Type B pancreatic cell (in vitro differentiated cells): ENCODE data around the gene JAZF1. TPM values are rescaled to one million over a fixed set of nuclear protein-coding genes. Genes with fewer than 3 reads are reported as not detected.
"Not testable (repeated sequence)": the region's sequence is repeated elsewhere in the genome, so short reads cannot be mapped to it uniquely, and the experiment has no call there.

ENCODE experiments used
- DNase-seq: peaks from one replicate; pipeline ENCODE4 v3.0.0; 2021; ENCODE audit warnings: mixed read lengths; ENCODE audit not compliant: unreplicated experiment; ENCODE audit errors: extremely low spot score
- H3K27ac Mint-ChIP-seq: 2 replicates; pipeline ENCODE4 v1.8.0; 2021; ENCODE audit warnings: mild to moderate bottlenecking, mixed read lengths
- H3K27me3 Mint-ChIP-seq: 2 replicates; pipeline ENCODE4 v1.8.0; 2021; ENCODE audit warnings: mixed read lengths
- H3K36me3 Mint-ChIP-seq: 2 replicates; pipeline ENCODE4 v1.8.0; 2021; ENCODE audit warnings: mixed read lengths
- H3K4me1 Mint-ChIP-seq: one replicate; pipeline ENCODE4 v1.8.0; 2021; ENCODE audit warnings: mixed read lengths; ENCODE audit not compliant: unreplicated experiment
- H3K4me3 Mint-ChIP-seq: 2 replicates; pipeline ENCODE4 v1.8.0; 2021; ENCODE audit warnings: mild to moderate bottlenecking, mixed read lengths
- H3K9me3 Mint-ChIP-seq: 2 replicates; pipeline ENCODE4 v1.8.0; 2021; ENCODE audit warnings: mixed read lengths
- CTCF ChIP-seq: fragments of 200-600 bp; sonication (generic); conservative IDR thresholded peaks from 2 replicates; pipeline ENCODE4 v1.5.0; 2021; ENCODE audit warnings: antibody characterized with exemption, mild to moderate bottlenecking
- total RNA-seq: library from RNA; stranded (reverse); gene quantifications from 2 replicates; pipeline ENCODE4 v1.2.1, GENCODE V29; 2021; ENCODE audit warnings: low replicate concordance

The JAZF1 gene
- total RNA-seq, 1 donor from 2014 or later: 4.9 TPM

- Mint-ChIP-seq H3K4me3 (no peak overlapping the region), H3K36me3 (no peaks in the 10 kb centered on the region), H3K27me3 (no peaks in the 10 kb centered on the region), H3K27ac (no peak overlapping the region), H3K4me1 (peaks cover 9% of the 10 kb centered on the region), H3K9me3 (no peaks in the 10 kb centered on the region)
- DNase-seq: no peak
- no peak for TF ChIP-seq CTCF
These were observed 313.5 kb downstream of the JAZF1 start for GRCh38 chr7:27866828-27867672.

- TF ChIP-seq CTCF: no peak
- Mint-ChIP-seq H3K36me3 (no peaks in the 10 kb centered on the region), H3K27ac (no peak overlapping the region), H3K4me1 (peaks cover 9% of the 10 kb centered on the region), H3K4me3 (no peak overlapping the region), H3K9me3 (no peaks in the 10 kb centered on the region), H3K27me3 (peaks cover 3% of the 10 kb centered on the region)
- no peak for DNase-seq
These were observed 314.3 kb downstream of the JAZF1 start for GRCh38 chr7:27866256-27866655.

- Mint-ChIP-seq H3K4me3 (no peak overlapping the region), H3K9me3 (no peaks in the 10 kb centered on the region)
- no peak for DNase-seq
These were observed 316.7 kb downstream of the JAZF1 start for GRCh38 chr7:27863880-27864279.

GRCh38 chr7:27861747-27862146, 318.8 kb downstream of the JAZF1 start:
- no peaks in the 10 kb centered on the region for H3K9me3 Mint-ChIP-seq
- H3K27me3 Mint-ChIP-seq: peaks cover 3% of the 10 kb centered on the region
- peaks cover 3% of the 10 kb centered on the region for H3K4me1 Mint-ChIP-seq
- TF ChIP-seq CTCF: no peak
- no peak overlapping the region for H3K4me3 Mint-ChIP-seq
- H3K27ac Mint-ChIP-seq: no peak overlapping the region
- H3K36me3 Mint-ChIP-seq: no peaks in the 10 kb centered on the region
- DNase-seq: no peak

More at GRCh38 chr7:27863880-27864279, 316.7 kb downstream of the JAZF1 start:
- Mint-ChIP-seq H3K27ac (no peak overlapping the region), H3K36me3 (no peaks in the 10 kb centered on the region), H3K27me3 (peaks cover 3% of the 10 kb centered on the region), H3K4me1 (peaks cover 9% of the 10 kb centered on the region)
- TF ChIP-seq CTCF: no peak

- Mint-ChIP-seq H3K9me3 (no peaks in the 10 kb centered on the region), H3K36me3 (no peaks in the 10 kb centered on the region), H3K27ac (no peak overlapping the region), H3K4me3 (no peak overlapping the region), H3K4me1 (no peaks in the 10 kb centered on the region), H3K27me3 (peaks cover 3% of the 10 kb centered on the region)
- no peak for DNase-seq
- no peak for TF ChIP-seq CTCF
These were observed 319.8 kb downstream of the JAZF1 start for GRCh38 chr7:27860800-27861199.

GRCh38 chr7:27856703-27857485, 323.7 kb downstream of the JAZF1 start:
- not testable (repeated sequence) for H3K4me3 Mint-ChIP-seq, H3K4me1 Mint-ChIP-seq, H3K9me3 Mint-ChIP-seq, H3K27ac Mint-ChIP-seq, H3K27me3 Mint-ChIP-seq, DNase-seq, H3K36me3 Mint-ChIP-seq
